GM10248 (cell line): ENCODE results near the gene ZP1.

Experiments
- CTCF ChIA-PET: fragments of 300-600 bp; sonication (Branson Sonifier 250); formaldehyde crosslinking; extraction: SDS; loops from one replicate; lab custom pipeline; 2021; ENCODE audit warnings: antibody characterized with exemption; lab: Yijun Ruan, JAX
- POLR2A ChIA-PET: fragments of 350-650 bp; sonication (Branson Sonifier 250); formaldehyde crosslinking; extraction: SDS; loops from one replicate; lab custom pipeline; 2020; ENCODE audit warnings: antibody characterized with exemption; lab: Yijun Ruan, JAX
- DNase-seq: peaks from one replicate; pipeline ENCODE4 v3.0.0; 2012; ENCODE audit errors: extremely low spot score
- CTCF ChIP-seq: IDR thresholded peaks from 2 replicates; pipeline ENCODE4 v1.5.1; 2012; ENCODE audit warnings: mild to moderate bottlenecking, low read depth; ENCODE audit errors: extremely low read depth, missing control alignments, control extremely low read depth

ZP1 gene

GRCh38 chr11:60867871-60868681 is 734 bp downstream of the ZP1 start:
- CTCF ChIA-PET, result interaction anchor here (0.7 to 2.4 kb wide), 5 partner anchors 32 to 93 kb away, joined by 3 to 12 read pairs (median 4); no protein-coding TSS in a partner anchor
- POLR2A ChIA-PET, result no interaction called here
- DNase-seq, result no peak
- no peak for TF ChIP-seq CTCF

DNA sequence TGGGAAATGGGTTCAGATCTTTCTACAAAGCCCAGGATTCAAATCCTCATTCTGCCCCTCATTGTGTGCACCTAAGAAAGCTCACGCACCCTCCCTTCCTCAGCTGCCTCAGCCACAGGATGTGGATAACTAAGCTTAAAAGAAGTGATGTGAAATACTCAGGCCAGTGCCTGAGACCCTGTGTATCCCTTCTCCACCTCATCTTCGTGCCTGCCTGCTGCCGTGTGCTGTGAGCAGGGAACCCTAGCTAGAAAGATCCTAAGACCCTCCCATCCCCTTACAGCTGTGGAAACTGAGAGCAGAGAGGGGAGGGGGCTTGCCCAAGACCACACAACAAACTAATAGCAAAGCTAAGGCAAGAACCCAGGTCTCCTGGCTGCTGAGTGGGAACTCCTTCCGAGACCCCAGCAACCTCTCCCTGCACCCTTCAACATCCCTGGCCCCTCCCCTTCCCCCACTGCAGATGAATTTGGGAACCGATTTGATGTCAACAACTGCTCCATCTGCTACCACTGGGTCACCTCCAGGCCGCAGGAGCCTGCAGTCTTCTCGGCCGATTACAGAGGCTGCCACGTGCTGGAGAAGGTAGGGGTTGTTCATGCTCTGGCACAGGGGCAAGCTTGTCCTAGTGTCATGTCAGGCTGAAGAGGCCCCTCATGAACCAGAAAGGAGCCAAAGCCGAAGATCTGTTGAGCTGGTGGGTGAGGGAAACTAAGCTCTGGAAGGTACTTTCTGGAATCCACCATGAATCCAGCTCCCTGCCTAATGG is 1.5 kb downstream of the ZP1 start:
- DNase-seq, result no peak
- no peak for TF ChIP-seq CTCF
- CTCF ChIA-PET, result interaction anchor here (1.0 to 2.4 kb wide), 5 partner anchors 19 to 94 kb away, joined by 3 to 12 read pairs (median 5); no protein-coding TSS in a partner anchor
- POLR2A ChIA-PET, result interaction anchor here (1.1 kb wide), 1 partner anchor 70 kb away, joined by 4 read pairs; no protein-coding TSS in a partner anchor

DNA sequence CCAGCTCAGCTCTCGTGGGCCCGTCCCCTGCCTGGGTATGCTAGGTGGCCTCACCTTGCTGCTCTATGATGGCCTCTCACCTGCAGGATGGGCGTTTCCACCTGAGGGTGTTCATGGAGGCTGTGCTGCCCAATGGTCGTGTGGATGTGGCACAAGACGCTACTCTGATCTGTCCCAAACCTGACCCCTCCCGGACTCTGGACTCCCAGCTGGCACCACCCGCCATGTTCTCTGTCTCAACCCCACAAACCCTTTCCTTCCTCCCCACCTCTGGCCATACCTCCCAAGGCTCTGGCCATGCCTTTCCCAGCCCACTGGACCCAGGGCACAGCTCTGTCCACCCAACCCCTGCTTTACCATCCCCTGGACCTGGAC is 2.1 kb downstream of the ZP1 start:
- CTCF ChIA-PET, result interaction anchor here (1.0 to 2.4 kb wide), 4 partner anchors 18 to 94 kb away, joined by 4 to 12 read pairs (median 7); no protein-coding TSS in a partner anchor
- no peak for TF ChIP-seq CTCF
- no peak for DNase-seq
- POLR2A ChIA-PET, result interaction anchor here (1.1 kb wide), 1 partner anchor 69 kb away, joined by 4 read pairs; no protein-coding TSS in a partner anchor

- CTCF ChIA-PET, result interaction anchor here (1.0 to 2.4 kb wide), 4 partner anchors 17 to 95 kb away, joined by 3 to 19 read pairs (median 7); no protein-coding TSS in a partner anchor
- TF ChIP-seq CTCF, result no peak
- POLR2A ChIA-PET, result no interaction called here
- no peak for DNase-seq
Measured at GRCh38 chr11:60870276-60870675, 2.9 kb downstream of the ZP1 start.

GRCh38 chr11:60870733-60871377 is 3.5 kb downstream of the ZP1 start:
- no peak for TF ChIP-seq CTCF
- no peak for DNase-seq
- ChIA-PET CTCF (interaction anchor here (1.0 to 2.4 kb wide), 5 partner anchors 17 to 95 kb away, joined by 3 to 19 read pairs (median 5); no protein-coding TSS in a partner anchor), POLR2A (no interaction called here)

DNA sequence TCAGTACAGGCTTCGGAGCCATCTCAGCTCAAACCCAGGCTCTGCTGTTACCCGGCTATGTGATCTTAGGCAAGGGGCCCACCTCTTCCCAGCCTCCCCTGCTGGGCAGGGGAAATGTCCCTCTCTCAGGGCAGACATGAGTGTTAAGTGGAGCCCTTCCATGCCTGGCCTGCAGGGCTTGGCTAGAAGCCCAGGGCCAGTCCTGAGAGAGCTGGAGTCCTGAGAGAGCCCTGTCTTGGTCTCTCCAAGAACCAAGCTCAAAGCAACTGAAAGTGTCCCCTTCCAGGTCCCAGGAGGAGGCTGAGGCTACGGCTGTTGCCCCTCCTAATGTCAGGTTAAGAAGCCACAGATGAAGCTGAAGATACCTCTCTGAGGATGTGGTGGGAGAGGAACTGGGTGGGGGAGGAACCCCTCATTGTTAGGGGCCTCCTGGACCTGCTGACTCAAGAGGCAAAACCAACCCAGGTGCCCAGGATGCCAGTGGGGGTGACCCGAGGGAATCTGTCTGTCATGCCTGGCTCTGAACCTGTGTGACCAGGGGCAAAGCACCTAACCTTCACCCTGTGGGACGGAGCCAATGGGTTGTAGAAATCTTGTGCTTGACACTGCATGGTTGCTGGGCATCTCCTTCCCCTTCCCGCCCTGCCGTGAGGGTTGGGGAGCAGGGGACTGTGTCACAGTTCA is 4.2 kb downstream of the ZP1 start:
- CTCF ChIA-PET, result interaction anchor here (1.0 to 2.4 kb wide), 8 partner anchors 16 to 315 kb away, joined by 3 to 19 read pairs (median 4); partner anchors contain the start of gene PTGDR2
- TF ChIP-seq CTCF, result no peak
- no peak for DNase-seq
- POLR2A ChIA-PET, result no interaction called here
